Measurements from ENCODE around the gene TAF1A.

DNA sequence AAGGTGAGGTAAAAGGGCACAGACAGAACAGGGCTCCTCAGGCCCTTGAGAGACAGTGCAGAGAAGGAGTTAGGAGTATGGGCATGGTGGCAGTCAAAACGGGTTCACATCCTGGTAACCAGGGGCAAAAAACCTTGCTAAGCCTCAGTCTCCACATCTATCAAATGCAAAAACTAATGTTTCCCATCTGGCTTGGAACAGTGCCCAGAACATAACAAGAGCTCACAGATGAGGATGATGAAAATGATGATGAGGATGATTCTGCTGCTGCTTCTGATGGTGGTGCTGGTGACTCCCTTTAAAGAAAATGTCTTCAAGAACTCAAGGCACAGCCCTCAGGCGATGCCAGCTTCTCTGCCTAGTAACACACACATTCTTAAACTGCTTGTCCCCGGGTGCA is 65.9 kb downstream of the TAF1A start:
- TF ChIP-seq CTCF (conservative IDR thresholded peaks at IDR 0.05 in 1 of 2, IDR thresholded peaks at IDR 0.05 in 1 of 2; ENCODE audit: low read depth in 1 of 2, low read length in 2 of 2) (no peak), EZH2 (IDR thresholded peaks at IDR 0.05; ENCODE audit: low read length, missing control alignments) (no peak)
